Ovary (tissue), 3 donors: ENCODE results near the gene RPL10.
"Not testable (repeated sequence)": the region's sequence is repeated elsewhere in the genome, so short reads cannot be mapped to it uniquely, and the experiment has no call there.

Source experiments
- EP300 ChIP-seq: sonication (generic); formaldehyde crosslinking; IDR thresholded peaks from one replicate; pipeline ENCODE4 v1.6.1; 2017; ENCODE audit warnings: antibody characterized with exemption
- POLR2A ChIP-seq: fragments of 450-650 bp; IDR thresholded peaks from one replicate; pipeline ENCODE4 v1.6.1; 2017; ENCODE audit warnings: antibody characterized with exemption, mild to moderate bottlenecking, moderate library complexity
- TF ChIP-seq, protein P1 (sequence below), 3 donors: fragments of 450-650 bp in 2 of 3; fragments of 200-600 bp in 1 of 3; IDR thresholded peaks; one replicate each; pipeline versions ENCODE4 v1.5.1 to v1.8.0; 2016 to 2022; ENCODE audit warnings: antibody characterized with exemption in 3 of 3, mild to moderate bottlenecking in 1 of 3
- donor health status: DM: no; HTN: no; CAD: no.

- TF ChIP-seq, protein P1, sequence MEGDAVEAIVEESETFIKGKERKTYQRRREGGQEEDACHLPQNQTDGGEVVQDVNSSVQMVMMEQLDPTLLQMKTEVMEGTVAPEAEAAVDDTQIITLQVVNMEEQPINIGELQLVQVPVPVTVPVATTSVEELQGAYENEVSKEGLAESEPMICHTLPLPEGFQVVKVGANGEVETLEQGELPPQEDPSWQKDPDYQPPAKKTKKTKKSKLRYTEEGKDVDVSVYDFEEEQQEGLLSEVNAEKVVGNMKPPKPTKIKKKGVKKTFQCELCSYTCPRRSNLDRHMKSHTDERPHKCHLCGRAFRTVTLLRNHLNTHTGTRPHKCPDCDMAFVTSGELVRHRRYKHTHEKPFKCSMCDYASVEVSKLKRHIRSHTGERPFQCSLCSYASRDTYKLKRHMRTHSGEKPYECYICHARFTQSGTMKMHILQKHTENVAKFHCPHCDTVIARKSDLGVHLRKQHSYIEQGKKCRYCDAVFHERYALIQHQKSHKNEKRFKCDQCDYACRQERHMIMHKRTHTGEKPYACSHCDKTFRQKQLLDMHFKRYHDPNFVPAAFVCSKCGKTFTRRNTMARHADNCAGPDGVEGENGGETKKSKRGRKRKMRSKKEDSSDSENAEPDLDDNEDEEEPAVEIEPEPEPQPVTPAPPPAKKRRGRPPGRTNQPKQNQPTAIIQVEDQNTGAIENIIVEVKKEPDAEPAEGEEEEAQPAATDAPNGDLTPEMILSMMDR (IDR thresholded peaks at IDR 0.05): not testable (repeated sequence)
- not testable (repeated sequence) for TF ChIP-seq POLR2A, EP300
Observed at GRCh38 chrX:154389812-154390747, 8.1 kb upstream of the RPL10 start.
